Trophoblast cell (in vitro differentiated cells and primary cell): ENCODE data around the gene LITAF.

Experiments used
- DNase-seq, 2 donors: peaks; one replicate each; pipeline ENCODE4 v3.0.0-alpha.2; 2016
- H2AFZ ChIP-seq: 2 replicates; pipeline ENCODE4 v1.6.1; 2013; ENCODE audit warnings: low read length, moderate library complexity, mild to moderate bottlenecking; ENCODE audit not compliant: insufficient read depth, poor library complexity
- H2AK5ac ChIP-seq: 2 replicates; pipeline ENCODE4 v1.6.1; 2013; ENCODE audit warnings: mild to moderate bottlenecking, low read length
- H2BK120ac ChIP-seq: 2 replicates; pipeline ENCODE4 v1.6.1; 2013; ENCODE audit warnings: low read length, mild to moderate bottlenecking, moderate library complexity; ENCODE audit not compliant: insufficient read depth, poor library complexity
- H2BK12ac ChIP-seq: 2 replicates; pipeline ENCODE4 v1.6.1; 2013; ENCODE audit warnings: mild to moderate bottlenecking, low read length, moderate library complexity
- H2BK5ac ChIP-seq: 2 replicates; pipeline ENCODE4 v1.6.1; 2013; ENCODE audit warnings: low read length, low read depth, moderate library complexity, mild to moderate bottlenecking; ENCODE audit not compliant: poor library complexity
- H3K14ac ChIP-seq: 2 replicates; pipeline ENCODE4 v1.6.1; 2013; ENCODE audit warnings: mild to moderate bottlenecking, low read length
- H3K18ac ChIP-seq: 2 replicates; pipeline ENCODE4 v1.6.1; 2013; ENCODE audit warnings: mild to moderate bottlenecking, low read length
- H3K23ac ChIP-seq: 2 replicates; pipeline ENCODE4 v1.6.1; 2013; ENCODE audit warnings: low read length
- H3K27ac ChIP-seq: 2 replicates; pipeline ENCODE4 v1.5.1; 2013; ENCODE audit warnings: low read depth, mild to moderate bottlenecking, inconsistent platforms, low read length, moderate library complexity
- H3K27me3 ChIP-seq: 2 replicates; pipeline ENCODE4 v1.6.1; 2013; ENCODE audit warnings: inconsistent platforms, mild to moderate bottlenecking, low read length, moderate library complexity; ENCODE audit not compliant: insufficient read depth
- H3K36me3 ChIP-seq, 2 experiments: 1 replicate in 1 of 2; 2 replicates in 1 of 2; pipeline ENCODE4 v1.6.1; 2013; ENCODE audit warnings: low read length in 2 of 2, mild to moderate bottlenecking in 2 of 2, moderate library complexity in 1 of 2; ENCODE audit not compliant: insufficient read depth in 2 of 2, control insufficient read depth in 1 of 2
- H3K4ac ChIP-seq: 2 replicates; pipeline ENCODE4 v1.6.1; 2013; ENCODE audit warnings: low read depth, mild to moderate bottlenecking, low read length, moderate library complexity
- H3K4me1 ChIP-seq, 2 experiments: 1 replicate in 1 of 2; 2 replicates in 1 of 2; pipeline ENCODE4 v1.6.1; 2013; ENCODE audit warnings: low read length in 2 of 2, mild to moderate bottlenecking in 2 of 2, moderate library complexity in 1 of 2; ENCODE audit not compliant: insufficient read depth in 2 of 2, control insufficient read depth in 1 of 2
- H3K4me2 ChIP-seq: 2 replicates; pipeline ENCODE4 v1.6.1; 2013; ENCODE audit warnings: inconsistent platforms, mild to moderate bottlenecking, low read length, moderate library complexity
- H3K4me3 ChIP-seq: 2 replicates; pipeline ENCODE4 v1.5.1; 2013; ENCODE audit warnings: mild to moderate bottlenecking, low read depth, low read length, inconsistent platforms
- H3K79me1 ChIP-seq: one replicate; pipeline ENCODE4 v1.6.1; 2013; ENCODE audit warnings: low read length
- H3K79me2 ChIP-seq: 2 replicates; pipeline ENCODE4 v1.6.1; 2013; ENCODE audit warnings: low read length, mild to moderate bottlenecking; ENCODE audit not compliant: control insufficient read depth, insufficient read depth, poor library complexity
- H3K9ac ChIP-seq: 2 replicates; pipeline ENCODE4 v1.6.1; 2013; ENCODE audit warnings: mild to moderate bottlenecking, low read length
- H3K9me3 ChIP-seq: 2 replicates; pipeline ENCODE4 v1.6.1; 2013; ENCODE audit warnings: low read depth, mild to moderate bottlenecking, control low read depth, inconsistent platforms, low read length; ENCODE audit not compliant: insufficient read depth
- H4K12ac ChIP-seq: 2 replicates; pipeline ENCODE4 v1.6.1; 2013; ENCODE audit warnings: low read depth, mild to moderate bottlenecking, low read length, moderate library complexity
- H4K8ac ChIP-seq: 2 replicates; pipeline ENCODE4 v1.6.1; 2013; ENCODE audit warnings: low read depth, mild to moderate bottlenecking, low read length, moderate library complexity
- H4K91ac ChIP-seq: one replicate; pipeline ENCODE4 v1.6.1; 2013; ENCODE audit warnings: low read depth, mild to moderate bottlenecking, low read length, moderate library complexity
- WGBS: extraction: QIAGEN DNeasy Blood & Tissue Kit; methylation state at CpG from one replicate; pipeline ENCODE4 v1.1.7; 2013; ENCODE audit warnings: missing lambda C conversion rate; ENCODE audit not compliant: insufficient read length, insufficient coverage; ENCODE audit errors: extremely low coverage; 5-methylcytosine and 5-hydroxymethylcytosine counted together

Gene LITAF

DNA sequence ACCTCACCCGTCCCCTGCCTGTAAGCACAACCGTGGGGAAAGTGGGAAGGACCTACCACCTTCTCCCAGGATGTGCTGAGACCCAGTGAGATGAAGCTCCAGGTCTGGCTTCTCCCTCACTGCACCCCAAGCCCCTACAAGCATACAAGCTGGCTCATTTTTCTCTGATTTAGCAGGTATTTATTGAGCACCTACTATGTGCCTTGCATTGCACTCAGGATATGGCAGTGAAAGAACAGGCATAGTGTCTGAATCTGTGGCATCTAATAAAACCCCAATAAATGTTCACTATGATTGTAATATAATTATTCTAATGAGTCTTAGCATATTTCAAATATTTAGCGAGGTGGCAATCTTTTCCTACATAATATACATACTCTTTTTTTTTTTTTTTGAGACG is 84.5 kb downstream of the LITAF start:
- Histone ChIP-seq H3K9me3 (peaks cover 3% of the 10 kb centered on the region), H3K79me1 (peaks cover 2% of the 10 kb centered on the region), H3K14ac (no peak overlapping the region), H2BK120ac (no peak overlapping the region), H3K4me3 (no peak overlapping the region), H3K27ac (no peak overlapping the region), H3K18ac (no peak overlapping the region), H3K9ac (no peak overlapping the region), H2BK5ac (no peak overlapping the region), H3K79me2 (no peaks in the 10 kb centered on the region), H4K8ac (no peak overlapping the region), H4K91ac (no peak overlapping the region), H3K36me3 (no peaks in the 10 kb centered on the region), H3K23ac (no peak overlapping the region), H3K4ac (no peak overlapping the region), H4K12ac (no peak overlapping the region), H2AK5ac (no peak overlapping the region), H2AFZ (no peak overlapping the region), H3K4me2 (no peak overlapping the region), H3K27me3 (no peaks in the 10 kb centered on the region), H2BK12ac (no peak overlapping the region), H3K4me1 (no peaks in the 10 kb centered on the region)
- WGBS = no CpG with 5 or more reads among the region's 4 CpGs
- DNase-seq = no peak

DNA sequence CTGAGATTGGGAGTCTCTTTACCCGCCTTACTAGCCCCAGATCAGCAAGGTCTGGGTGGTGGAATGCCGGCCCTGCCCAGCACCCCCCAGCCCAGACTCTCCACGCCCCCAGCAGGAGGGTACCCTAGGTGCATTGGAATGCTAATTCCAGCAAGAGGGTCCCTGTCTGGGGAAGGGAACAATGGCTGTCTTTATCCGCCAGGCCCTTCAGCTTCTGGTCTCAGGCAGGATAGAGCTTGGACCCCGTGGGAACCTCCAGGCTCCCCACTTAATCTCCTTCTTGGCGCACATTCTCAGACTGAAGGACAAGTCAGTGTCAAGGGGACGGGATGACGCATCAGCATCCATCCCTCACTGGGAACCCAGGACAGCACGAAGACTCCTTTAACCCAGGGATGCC is 85.1 kb downstream of the LITAF start:
- H3K18ac ChIP-seq = no peak overlapping the region
- H3K14ac ChIP-seq = no peak overlapping the region
- H2BK5ac ChIP-seq = no peak overlapping the region
- no peak overlapping the region for H4K8ac ChIP-seq
- no peak overlapping the region for H2AFZ ChIP-seq
- no peak overlapping the region for H2AK5ac ChIP-seq
- H3K4me2 ChIP-seq = no peak overlapping the region
- H3K79me1 ChIP-seq = peaks cover 2% of the 10 kb centered on the region
- no peak overlapping the region for H2BK12ac ChIP-seq
- DNase-seq = no peak
- H3K36me3 ChIP-seq = no peaks in the 10 kb centered on the region
- H3K79me2 ChIP-seq = no peaks in the 10 kb centered on the region
- H3K9ac ChIP-seq = no peak overlapping the region
- no peaks in the 10 kb centered on the region for H3K27me3 ChIP-seq
- H3K27ac ChIP-seq = no peak overlapping the region
- no peak overlapping the region for H3K4me3 ChIP-seq
- no peak overlapping the region for H3K23ac ChIP-seq
- no peak overlapping the region for H3K4ac ChIP-seq
- no peak overlapping the region for H4K91ac ChIP-seq
- H2BK120ac ChIP-seq = no peak overlapping the region
- WGBS = no CpG with 5 or more reads among the region's 9 CpGs
- no peak overlapping the region for H4K12ac ChIP-seq
- peaks cover 6% of the 10 kb centered on the region for H3K9me3 ChIP-seq
- H3K4me1 ChIP-seq = no peaks in the 10 kb centered on the region

DNA sequence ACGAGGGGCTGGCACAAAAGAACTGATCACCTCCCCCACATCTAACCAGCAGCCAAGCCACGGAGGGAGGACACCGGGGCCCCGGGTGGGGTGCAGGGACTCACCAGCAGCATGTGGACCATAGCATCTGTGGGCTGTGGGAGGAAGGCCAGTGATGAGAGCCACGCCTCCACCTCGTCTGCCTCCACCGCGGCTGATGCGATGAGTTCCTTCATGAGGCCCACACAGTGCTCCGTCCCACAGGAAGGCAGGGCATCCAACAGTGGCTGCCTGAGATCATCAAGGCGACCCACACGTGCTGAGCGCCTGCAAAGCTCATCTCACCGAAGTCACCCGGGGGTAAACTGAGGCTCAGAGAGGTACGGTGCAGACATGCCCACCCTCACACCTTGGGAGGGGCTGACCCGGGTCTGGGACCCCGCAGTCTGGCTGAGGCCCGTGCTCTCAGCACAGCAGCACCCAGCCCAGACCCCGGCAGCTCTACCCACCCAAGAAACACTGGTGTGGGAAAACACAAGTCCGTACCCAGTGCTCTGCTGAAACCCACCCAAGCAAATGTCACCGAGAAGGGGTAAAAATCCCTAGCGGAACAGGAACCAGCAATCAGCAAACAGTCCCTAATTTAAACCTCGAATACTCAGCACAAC is 85.9 kb downstream of the LITAF start:
- Histone ChIP-seq H2BK12ac (no peak overlapping the region), H3K4ac (no peak overlapping the region), H3K27ac (no peak overlapping the region), H3K4me3 (no peak overlapping the region), H4K8ac (no peak overlapping the region), H2BK120ac (no peak overlapping the region), H3K9ac (no peak overlapping the region), H2BK5ac (no peak overlapping the region), H2AFZ (no peak overlapping the region), H3K27me3 (no peaks in the 10 kb centered on the region), H4K91ac (no peak overlapping the region), H3K36me3 (no peaks in the 10 kb centered on the region), H3K9me3 (peaks cover 6% of the 10 kb centered on the region), H3K14ac (no peak overlapping the region), H3K4me2 (no peak overlapping the region), H3K79me1 (peaks cover 2% of the 10 kb centered on the region), H3K23ac (no peak overlapping the region), H3K4me1 (no peaks in the 10 kb centered on the region), H2AK5ac (no peak overlapping the region), H4K12ac (no peak overlapping the region), H3K79me2 (no peaks in the 10 kb centered on the region), H3K18ac (no peak overlapping the region)
- no CpG with 5 or more reads among the region's 24 CpGs for WGBS
- no peak for DNase-seq

DNA sequence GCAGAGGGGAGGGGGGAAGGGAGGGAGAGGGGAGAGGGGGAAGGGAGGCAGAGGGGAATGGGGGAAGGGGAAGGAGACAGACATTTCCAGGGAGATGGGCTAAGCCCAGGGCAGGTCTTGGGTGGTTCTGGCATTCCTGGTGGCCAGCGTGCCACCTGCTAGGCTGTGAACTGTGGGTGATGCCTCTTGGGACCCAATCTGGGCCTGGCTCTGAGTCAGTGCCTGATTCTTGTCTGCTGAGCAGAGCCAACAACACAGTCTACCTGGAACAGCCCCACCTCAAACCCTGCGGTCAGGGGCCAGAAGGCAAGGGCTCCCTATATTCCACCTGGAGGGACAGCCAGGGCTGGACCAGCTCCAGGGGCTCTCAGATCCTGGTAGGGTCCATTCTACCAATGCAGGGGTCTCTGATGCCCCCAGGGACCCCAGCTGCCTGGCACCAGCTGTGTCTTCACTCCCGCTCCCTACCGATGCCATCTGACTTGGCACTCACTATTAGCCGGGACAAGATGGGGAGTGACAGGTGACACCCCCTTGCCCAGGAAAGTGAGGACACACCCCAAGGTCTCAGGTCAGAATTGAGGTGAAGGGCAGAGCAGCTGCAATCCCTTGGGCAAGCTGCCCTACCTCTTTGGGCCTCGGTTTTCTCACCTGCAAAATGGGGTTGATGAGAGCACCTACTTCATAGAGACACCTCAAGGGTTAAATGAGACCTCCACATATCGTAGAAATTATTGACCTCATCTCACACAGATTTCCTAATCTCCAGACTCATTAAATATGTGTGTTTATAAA is 87.2 kb downstream of the LITAF start:
- no peak overlapping the region for H4K12ac ChIP-seq
- no peak overlapping the region for H3K23ac ChIP-seq
- H3K9me3 ChIP-seq = peaks cover 6% of the 10 kb centered on the region
- no peak overlapping the region for H2AFZ ChIP-seq
- H3K27ac ChIP-seq = no peak overlapping the region
- H2BK120ac ChIP-seq = no peak overlapping the region
- H3K27me3 ChIP-seq = no peaks in the 10 kb centered on the region
- peaks cover 2% of the 10 kb centered on the region for H3K79me1 ChIP-seq
- H2AK5ac ChIP-seq = no peak overlapping the region
- H4K91ac ChIP-seq = no peak overlapping the region
- H3K4me2 ChIP-seq = no peak overlapping the region
- H3K9ac ChIP-seq = no peak overlapping the region
- no peak overlapping the region for H3K18ac ChIP-seq
- no peak overlapping the region for H2BK12ac ChIP-seq
- WGBS = no CpG with 5 or more reads among the region's 7 CpGs
- H3K4ac ChIP-seq = no peak overlapping the region
- H3K79me2 ChIP-seq = no peaks in the 10 kb centered on the region
- no peaks in the 10 kb centered on the region for H3K4me1 ChIP-seq
- H3K4me3 ChIP-seq = no peak overlapping the region
- H3K14ac ChIP-seq = no peak overlapping the region
- DNase-seq = no peak
- no peaks in the 10 kb centered on the region for H3K36me3 ChIP-seq
- no peak overlapping the region for H2BK5ac ChIP-seq
- no peak overlapping the region for H4K8ac ChIP-seq
